ENCODE measurements around the gene CUTA. TPM values are rescaled to one million over a fixed set of nuclear protein-coding genes. Genes with fewer than 3 reads are reported as not detected.
A peak's percentile ranks its signal among the peaks of the same experiment; 100 is the strongest.

The CUTA gene
- polyA plus RNA-seq, 1 donor from 2014 or later, result 343 TPM

DNA sequence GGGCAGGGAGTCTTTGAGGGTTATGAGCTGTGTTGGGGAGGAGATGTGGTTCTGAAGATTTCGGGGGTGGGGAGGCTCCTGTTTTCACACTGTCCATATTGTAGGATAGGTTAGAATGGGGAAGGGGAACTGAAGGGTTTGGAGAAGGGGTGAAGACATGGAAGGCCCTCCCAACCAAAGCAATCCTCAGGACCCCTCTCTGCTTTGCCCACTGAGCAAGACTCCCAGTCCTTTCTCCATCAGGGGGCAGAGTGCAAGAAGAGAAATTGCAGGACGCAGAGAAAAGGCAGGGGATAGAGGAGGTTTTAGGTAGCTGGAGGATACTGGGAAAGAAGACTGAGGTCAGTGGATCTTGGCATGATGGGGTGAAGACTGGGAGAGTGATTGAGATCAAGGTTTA is 5.9 kb upstream of the CUTA start:
- Histone ChIP-seq H3K79me2 (replicated peaks; ENCODE audit: insufficient read depth, low read length) (peaks cover 39% of the 10 kb centered on the region), H3K27ac (ENCODE audit: low read length) (no peak overlapping the region)

DNA sequence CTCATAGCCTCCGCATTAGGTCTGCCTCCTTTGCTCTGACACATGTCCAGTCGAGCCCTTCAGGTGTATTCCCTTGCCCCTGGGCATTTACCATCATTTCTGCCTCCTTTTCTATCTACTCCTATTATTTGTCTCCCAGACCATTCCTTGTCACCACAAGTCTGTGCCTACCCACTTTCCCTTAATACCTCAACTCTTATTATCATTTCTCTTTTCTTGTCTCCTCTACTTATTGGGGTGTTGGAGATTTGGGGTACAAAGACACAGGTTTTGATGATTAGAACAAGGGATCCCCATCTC is 3.4 kb upstream of the CUTA start:
- Histone ChIP-seq H3K4me3 (ENCODE audit: low read length) (peak overlapping the region; percentile 69), H3F3A (ENCODE audit: insufficient read depth, low read length, poor library complexity, severe bottlenecking) (peaks cover 15% of the 10 kb centered on the region), H3K79me2 (replicated peaks; ENCODE audit: insufficient read depth, low read length) (peaks cover 44% of the 10 kb centered on the region), H2AFZ (ENCODE audit: low read depth, low read length) (no peak overlapping the region), H4K20me1 (ENCODE audit: insufficient read depth) (no peaks in the 10 kb centered on the region), H3K9me3 (ENCODE audit: low read length) (no peaks in the 10 kb centered on the region), H3K27ac (ENCODE audit: low read length) (peak overlapping the region; percentile 99), H3K4me2 (ENCODE audit: low read length) (peak overlapping the region; percentile 62), H3K9me2 (ENCODE audit: insufficient read depth, low read length) (no peaks in the 10 kb centered on the region), H3K36me3 (ENCODE audit: insufficient read depth, low read length) (no peaks in the 10 kb centered on the region), H3K9ac (ENCODE audit: low read length) (peak overlapping the region; percentile 93), H3K27me3 (ENCODE audit: insufficient read depth, low read depth, low read length) (no peaks in the 10 kb centered on the region)
- TF ChIP-seq RAD21 (conservative IDR thresholded peaks at IDR 0.05) (no peak), MXI1 (conservative IDR thresholded peaks at IDR 0.05; ENCODE audit: poor library complexity, severe bottlenecking) (no peak), EZH2 (IDR thresholded peaks at IDR 0.05; ENCODE audit: borderline replicate concordance, insufficient read depth, low read length, poor library complexity, severe bottlenecking) (no peak), TAF1 (IDR thresholded peaks at IDR 0.05; ENCODE audit: low read depth) (no peak), POLR2AphosphoS5 (IDR thresholded peaks at IDR 0.05) (no peak), SMC3 (conservative IDR thresholded peaks at IDR 0.05; ENCODE audit: poor library complexity) (no peak), EP300 (conservative IDR thresholded peaks at IDR 0.05; ENCODE audit: poor library complexity, severe bottlenecking) (no peak)
- TF ChIP-seq, protein P1, sequence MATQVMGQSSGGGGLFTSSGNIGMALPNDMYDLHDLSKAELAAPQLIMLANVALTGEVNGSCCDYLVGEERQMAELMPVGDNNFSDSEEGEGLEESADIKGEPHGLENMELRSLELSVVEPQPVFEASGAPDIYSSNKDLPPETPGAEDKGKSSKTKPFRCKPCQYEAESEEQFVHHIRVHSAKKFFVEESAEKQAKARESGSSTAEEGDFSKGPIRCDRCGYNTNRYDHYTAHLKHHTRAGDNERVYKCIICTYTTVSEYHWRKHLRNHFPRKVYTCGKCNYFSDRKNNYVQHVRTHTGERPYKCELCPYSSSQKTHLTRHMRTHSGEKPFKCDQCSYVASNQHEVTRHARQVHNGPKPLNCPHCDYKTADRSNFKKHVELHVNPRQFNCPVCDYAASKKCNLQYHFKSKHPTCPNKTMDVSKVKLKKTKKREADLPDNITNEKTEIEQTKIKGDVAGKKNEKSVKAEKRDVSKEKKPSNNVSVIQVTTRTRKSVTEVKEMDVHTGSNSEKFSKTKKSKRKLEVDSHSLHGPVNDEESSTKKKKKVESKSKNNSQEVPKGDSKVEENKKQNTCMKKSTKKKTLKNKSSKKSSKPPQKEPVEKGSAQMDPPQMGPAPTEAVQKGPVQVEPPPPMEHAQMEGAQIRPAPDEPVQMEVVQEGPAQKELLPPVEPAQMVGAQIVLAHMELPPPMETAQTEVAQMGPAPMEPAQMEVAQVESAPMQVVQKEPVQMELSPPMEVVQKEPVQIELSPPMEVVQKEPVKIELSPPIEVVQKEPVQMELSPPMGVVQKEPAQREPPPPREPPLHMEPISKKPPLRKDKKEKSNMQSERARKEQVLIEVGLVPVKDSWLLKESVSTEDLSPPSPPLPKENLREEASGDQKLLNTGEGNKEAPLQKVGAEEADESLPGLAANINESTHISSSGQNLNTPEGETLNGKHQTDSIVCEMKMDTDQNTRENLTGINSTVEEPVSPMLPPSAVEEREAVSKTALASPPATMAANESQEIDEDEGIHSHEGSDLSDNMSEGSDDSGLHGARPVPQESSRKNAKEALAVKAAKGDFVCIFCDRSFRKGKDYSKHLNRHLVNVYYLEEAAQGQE (IDR thresholded peaks at IDR 0.05; ENCODE audit: borderline replicate concordance), result no peak
- TF ChIP-seq, protein P2, sequence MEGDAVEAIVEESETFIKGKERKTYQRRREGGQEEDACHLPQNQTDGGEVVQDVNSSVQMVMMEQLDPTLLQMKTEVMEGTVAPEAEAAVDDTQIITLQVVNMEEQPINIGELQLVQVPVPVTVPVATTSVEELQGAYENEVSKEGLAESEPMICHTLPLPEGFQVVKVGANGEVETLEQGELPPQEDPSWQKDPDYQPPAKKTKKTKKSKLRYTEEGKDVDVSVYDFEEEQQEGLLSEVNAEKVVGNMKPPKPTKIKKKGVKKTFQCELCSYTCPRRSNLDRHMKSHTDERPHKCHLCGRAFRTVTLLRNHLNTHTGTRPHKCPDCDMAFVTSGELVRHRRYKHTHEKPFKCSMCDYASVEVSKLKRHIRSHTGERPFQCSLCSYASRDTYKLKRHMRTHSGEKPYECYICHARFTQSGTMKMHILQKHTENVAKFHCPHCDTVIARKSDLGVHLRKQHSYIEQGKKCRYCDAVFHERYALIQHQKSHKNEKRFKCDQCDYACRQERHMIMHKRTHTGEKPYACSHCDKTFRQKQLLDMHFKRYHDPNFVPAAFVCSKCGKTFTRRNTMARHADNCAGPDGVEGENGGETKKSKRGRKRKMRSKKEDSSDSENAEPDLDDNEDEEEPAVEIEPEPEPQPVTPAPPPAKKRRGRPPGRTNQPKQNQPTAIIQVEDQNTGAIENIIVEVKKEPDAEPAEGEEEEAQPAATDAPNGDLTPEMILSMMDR (IDR thresholded peaks at IDR 0.05; ENCODE audit: poor library complexity, severe bottlenecking), result no peak

More for the DNA sequence above, 5.9 kb upstream of the CUTA start:
- Histone ChIP-seq H3K9me2 (ENCODE audit: insufficient read depth, low read length) (no peaks in the 10 kb centered on the region), H3K27me3 (ENCODE audit: insufficient read depth, low read depth, low read length) (no peaks in the 10 kb centered on the region), H3K9ac (ENCODE audit: low read length) (no peak overlapping the region), H3K4me2 (ENCODE audit: low read length) (no peak overlapping the region), H3K9me3 (ENCODE audit: low read length) (no peaks in the 10 kb centered on the region), H3K36me3 (ENCODE audit: insufficient read depth, low read length) (no peaks in the 10 kb centered on the region), H3F3A (ENCODE audit: insufficient read depth, low read length, poor library complexity, severe bottlenecking) (peaks cover 8% of the 10 kb centered on the region), H4K20me1 (ENCODE audit: insufficient read depth) (no peaks in the 10 kb centered on the region), H3K4me3 (ENCODE audit: low read length) (no peak overlapping the region), H2AFZ (ENCODE audit: low read depth, low read length) (no peak overlapping the region)
- TF ChIP-seq, protein P1 (IDR thresholded peaks at IDR 0.05; ENCODE audit: borderline replicate concordance), result no peak
- TF ChIP-seq, protein P2 (IDR thresholded peaks at IDR 0.05; ENCODE audit: poor library complexity, severe bottlenecking), result no peak
- TF ChIP-seq SMC3 (conservative IDR thresholded peaks at IDR 0.05; ENCODE audit: poor library complexity), result no peak
- TF ChIP-seq RAD21 (conservative IDR thresholded peaks at IDR 0.05), result no peak
- no peak for TF ChIP-seq TAF1 (IDR thresholded peaks at IDR 0.05; ENCODE audit: low read depth)
- TF ChIP-seq POLR2AphosphoS5 (IDR thresholded peaks at IDR 0.05), result no peak
- no peak for TF ChIP-seq EP300 (conservative IDR thresholded peaks at IDR 0.05; ENCODE audit: poor library complexity, severe bottlenecking)
- no peak for TF ChIP-seq EZH2 (IDR thresholded peaks at IDR 0.05; ENCODE audit: borderline replicate concordance, insufficient read depth, low read length, poor library complexity, severe bottlenecking)
- TF ChIP-seq MXI1 (conservative IDR thresholded peaks at IDR 0.05; ENCODE audit: poor library complexity, severe bottlenecking), result no peak
